ENCODE data around the gene DLX3.

DLX3 gene

DNA sequence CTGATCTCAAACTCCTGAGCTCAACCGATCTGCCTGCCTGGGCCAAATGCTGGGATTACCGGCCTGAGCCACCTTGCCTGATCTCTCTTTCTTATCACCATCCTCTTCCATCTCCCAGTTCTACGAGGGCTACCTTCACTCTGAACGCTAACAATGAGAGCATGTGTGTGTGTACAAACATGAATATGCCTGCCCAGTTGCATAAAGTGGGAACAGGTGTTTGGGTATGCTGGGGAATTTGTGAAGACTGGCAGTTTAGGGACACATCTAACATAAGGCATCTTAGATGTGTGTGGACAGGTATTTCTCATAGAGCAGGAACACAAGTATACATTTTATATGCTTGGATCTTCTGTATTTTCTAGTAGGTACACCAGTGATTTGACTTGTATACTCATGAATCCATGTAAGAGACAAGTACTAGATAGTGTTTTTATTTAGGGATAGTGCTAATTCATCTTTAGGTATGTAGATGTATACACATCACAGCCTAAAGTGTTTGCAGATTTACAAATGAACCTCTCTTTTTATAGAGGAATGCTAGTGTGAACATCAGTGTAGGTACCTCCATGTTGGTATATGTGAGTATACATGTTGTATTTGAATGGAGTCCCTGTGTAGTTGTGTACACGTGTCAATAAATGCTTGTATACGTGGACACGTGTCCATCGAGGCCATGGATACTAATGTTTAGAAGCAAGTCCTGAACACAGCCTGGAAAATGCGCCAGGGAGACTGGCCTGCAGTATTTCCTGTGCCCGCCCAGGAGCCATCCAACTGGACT lies 27.2 kb downstream of the DLX3 start (continued):
- TF ChIP-seq BACH2 (CRISPR knock-in tag; IDR thresholded peaks at IDR 0.05; ENCODE audit: borderline replicate concordance): no peak
- TF ChIP-seq, protein P1, sequence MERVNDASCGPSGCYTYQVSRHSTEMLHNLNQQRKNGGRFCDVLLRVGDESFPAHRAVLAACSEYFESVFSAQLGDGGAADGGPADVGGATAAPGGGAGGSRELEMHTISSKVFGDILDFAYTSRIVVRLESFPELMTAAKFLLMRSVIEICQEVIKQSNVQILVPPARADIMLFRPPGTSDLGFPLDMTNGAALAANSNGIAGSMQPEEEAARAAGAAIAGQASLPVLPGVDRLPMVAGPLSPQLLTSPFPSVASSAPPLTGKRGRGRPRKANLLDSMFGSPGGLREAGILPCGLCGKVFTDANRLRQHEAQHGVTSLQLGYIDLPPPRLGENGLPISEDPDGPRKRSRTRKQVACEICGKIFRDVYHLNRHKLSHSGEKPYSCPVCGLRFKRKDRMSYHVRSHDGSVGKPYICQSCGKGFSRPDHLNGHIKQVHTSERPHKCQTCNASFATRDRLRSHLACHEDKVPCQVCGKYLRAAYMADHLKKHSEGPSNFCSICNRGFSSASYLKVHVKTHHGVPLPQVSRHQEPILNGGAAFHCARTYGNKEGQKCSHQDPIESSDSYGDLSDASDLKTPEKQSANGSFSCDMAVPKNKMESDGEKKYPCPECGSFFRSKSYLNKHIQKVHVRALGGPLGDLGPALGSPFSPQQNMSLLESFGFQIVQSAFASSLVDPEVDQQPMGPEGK (CRISPR knock-in tag; IDR thresholded peaks at IDR 0.05; ENCODE audit: borderline replicate concordance): no peak
- TF ChIP-seq TOX (CRISPR knock-in tag; IDR thresholded peaks at IDR 0.05; ENCODE audit: borderline replicate concordance): no peak
- no peak for TF ChIP-seq CSDC2 (CRISPR knock-in tag; IDR thresholded peaks at IDR 0.05)
- no peak for TF ChIP-seq ZNF70 (CRISPR knock-in tag; IDR thresholded peaks at IDR 0.05)

DNA sequence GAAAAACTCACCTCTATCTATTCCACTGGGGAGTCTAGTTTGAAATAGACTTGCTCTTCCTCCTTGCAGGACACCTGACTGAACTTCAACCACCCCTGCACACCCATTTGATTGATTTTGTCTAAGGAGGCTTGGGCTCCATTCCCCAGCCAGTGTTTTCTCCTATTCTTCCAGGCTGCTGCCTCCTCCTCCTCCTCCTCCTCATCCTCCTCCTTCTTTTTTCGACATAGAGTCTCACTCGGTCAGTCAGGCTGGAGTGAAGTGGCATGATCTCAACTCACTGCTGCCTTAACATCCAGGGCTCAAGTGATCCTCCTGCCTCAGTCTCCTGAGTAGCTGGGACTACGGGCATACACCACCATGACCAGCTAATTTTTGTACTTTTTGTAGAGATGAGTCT lies 27.8 kb downstream of the DLX3 start:
- TF ChIP-seq PPARA (CRISPR knock-in tag; IDR thresholded peaks at IDR 0.05; ENCODE audit: borderline replicate concordance) (no peak), ZNF565 (CRISPR knock-in tag; conservative IDR thresholded peaks at IDR 0.05; ENCODE audit: low read depth) (no peak)
- TF ChIP-seq, protein P2, sequence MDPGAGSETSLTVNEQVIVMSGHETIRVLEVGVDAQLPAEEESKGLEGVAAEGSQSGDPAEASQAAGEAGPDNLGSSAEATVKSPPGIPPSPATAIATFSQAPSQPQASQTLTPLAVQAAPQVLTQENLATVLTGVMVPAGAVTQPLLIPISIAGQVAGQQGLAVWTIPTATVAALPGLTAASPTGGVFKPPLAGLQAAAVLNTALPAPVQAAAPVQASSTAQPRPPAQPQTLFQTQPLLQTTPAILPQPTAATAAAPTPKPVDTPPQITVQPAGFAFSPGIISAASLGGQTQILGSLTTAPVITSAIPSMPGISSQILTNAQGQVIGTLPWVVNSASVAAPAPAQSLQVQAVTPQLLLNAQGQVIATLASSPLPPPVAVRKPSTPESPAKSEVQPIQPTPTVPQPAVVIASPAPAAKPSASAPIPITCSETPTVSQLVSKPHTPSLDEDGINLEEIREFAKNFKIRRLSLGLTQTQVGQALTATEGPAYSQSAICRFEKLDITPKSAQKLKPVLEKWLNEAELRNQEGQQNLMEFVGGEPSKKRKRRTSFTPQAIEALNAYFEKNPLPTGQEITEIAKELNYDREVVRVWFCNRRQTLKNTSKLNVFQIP (CRISPR knock-in tag; IDR thresholded peaks at IDR 0.05; ENCODE audit: borderline replicate concordance, low read depth): no peak
- TF ChIP-seq, protein P1 (CRISPR knock-in tag; IDR thresholded peaks at IDR 0.05; ENCODE audit: borderline replicate concordance): no peak
- no peak for ATAC-seq

DNA sequence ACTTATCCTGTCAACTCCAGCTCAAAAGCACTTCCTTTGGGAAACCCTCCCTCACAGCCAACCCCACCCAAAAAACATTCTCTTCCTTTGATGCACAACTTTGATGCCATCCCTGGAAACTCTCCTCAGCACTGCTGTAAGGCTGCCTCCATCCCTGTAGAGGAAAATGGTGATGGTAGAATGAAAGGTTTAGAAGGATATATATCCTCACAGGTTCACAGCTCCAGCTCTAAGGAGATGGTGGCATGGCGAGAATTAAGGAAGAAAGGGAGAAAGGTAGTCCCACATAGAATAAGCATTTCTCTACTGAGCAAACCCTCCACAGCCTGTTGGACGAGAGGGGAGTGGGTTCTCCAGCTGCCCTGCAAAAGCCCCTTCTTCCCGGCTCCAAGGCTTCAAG lies 28.3 kb downstream of the DLX3 start:
- ATAC-seq: no peak

DNA sequence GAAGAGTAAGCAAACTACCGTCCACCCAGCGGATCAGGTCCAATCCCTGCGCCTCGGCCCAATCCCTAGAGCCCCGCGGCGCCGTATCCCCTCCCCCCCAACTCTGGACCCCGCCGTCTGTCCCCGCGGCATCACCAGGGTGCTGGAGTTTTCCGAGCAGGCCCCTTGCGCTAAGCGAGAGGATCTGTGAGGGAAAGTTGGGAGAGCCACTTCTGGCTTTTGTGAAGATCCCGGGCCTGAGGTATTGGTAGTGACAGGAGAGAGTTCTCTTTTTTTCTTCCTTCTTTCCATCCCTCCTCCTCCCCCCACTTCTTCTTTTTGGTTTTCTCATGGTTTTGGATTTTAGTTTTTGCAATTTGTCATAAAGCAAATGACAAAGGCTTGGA lies 29.5 kb downstream of the DLX3 start:
- ATAC-seq: no peak
- TF ChIP-seq, protein P2 (CRISPR knock-in tag; IDR thresholded peaks at IDR 0.05; ENCODE audit: borderline replicate concordance, low read depth): no peak
- no peak for TF ChIP-seq ZNF70 (CRISPR knock-in tag; IDR thresholded peaks at IDR 0.05)
- TF ChIP-seq TCF4 (CRISPR knock-in tag; IDR thresholded peaks at IDR 0.05; ENCODE audit: borderline replicate concordance): no peak
- no peak for TF ChIP-seq CSDC2 (CRISPR knock-in tag; IDR thresholded peaks at IDR 0.05)
- TF ChIP-seq ZNF565 (CRISPR knock-in tag; conservative IDR thresholded peaks at IDR 0.05; ENCODE audit: low read depth): no peak
- TF ChIP-seq, protein P3, sequence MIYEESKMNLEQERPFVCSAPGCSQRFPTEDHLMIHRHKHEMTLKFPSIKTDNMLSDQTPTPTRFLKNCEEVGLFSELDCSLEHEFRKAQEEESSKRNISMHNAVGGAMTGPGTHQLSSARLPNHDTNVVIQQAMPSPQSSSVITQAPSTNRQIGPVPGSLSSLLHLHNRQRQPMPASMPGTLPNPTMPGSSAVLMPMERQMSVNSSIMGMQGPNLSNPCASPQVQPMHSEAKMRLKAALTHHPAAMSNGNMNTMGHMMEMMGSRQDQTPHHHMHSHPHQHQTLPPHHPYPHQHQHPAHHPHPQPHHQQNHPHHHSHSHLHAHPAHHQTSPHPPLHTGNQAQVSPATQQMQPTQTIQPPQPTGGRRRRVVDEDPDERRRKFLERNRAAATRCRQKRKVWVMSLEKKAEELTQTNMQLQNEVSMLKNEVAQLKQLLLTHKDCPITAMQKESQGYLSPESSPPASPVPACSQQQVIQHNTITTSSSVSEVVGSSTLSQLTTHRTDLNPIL (CRISPR knock-in tag; IDR thresholded peaks at IDR 0.05; ENCODE audit: low read depth): no peak
- TF ChIP-seq ZFP3 (CRISPR knock-in tag; IDR thresholded peaks at IDR 0.05): no peak
- TF ChIP-seq TOX (CRISPR knock-in tag; IDR thresholded peaks at IDR 0.05; ENCODE audit: borderline replicate concordance): no peak
- no peak for TF ChIP-seq GLIS3 (CRISPR knock-in tag; IDR thresholded peaks at IDR 0.05)
- no peak for TF ChIP-seq RARB (CRISPR knock-in tag; IDR thresholded peaks at IDR 0.05)

More for the DNA sequence above, 28.3 kb downstream of the DLX3 start:
- TF ChIP-seq, protein P4, sequence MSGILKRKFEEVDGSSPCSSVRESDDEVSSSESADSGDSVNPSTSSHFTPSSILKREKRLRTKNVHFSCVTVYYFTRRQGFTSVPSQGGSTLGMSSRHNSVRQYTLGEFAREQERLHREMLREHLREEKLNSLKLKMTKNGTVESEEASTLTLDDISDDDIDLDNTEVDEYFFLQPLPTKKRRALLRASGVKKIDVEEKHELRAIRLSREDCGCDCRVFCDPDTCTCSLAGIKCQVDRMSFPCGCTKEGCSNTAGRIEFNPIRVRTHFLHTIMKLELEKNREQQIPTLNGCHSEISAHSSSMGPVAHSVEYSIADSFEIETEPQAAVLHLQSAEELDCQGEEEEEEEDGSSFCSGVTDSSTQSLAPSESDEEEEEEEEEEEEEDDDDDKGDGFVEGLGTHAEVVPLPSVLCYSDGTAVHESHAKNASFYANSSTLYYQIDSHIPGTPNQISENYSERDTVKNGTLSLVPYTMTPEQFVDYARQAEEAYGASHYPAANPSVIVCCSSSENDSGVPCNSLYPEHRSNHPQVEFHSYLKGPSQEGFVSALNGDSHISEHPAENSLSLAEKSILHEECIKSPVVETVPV (CRISPR knock-in tag; IDR thresholded peaks at IDR 0.05): no peak
- TF ChIP-seq ESRRG (CRISPR knock-in tag; IDR thresholded peaks at IDR 0.05) (no peak), GLIS3 (CRISPR knock-in tag; IDR thresholded peaks at IDR 0.05) (no peak), CSDC2 (CRISPR knock-in tag; IDR thresholded peaks at IDR 0.05) (no peak), PPARA (CRISPR knock-in tag; IDR thresholded peaks at IDR 0.05; ENCODE audit: borderline replicate concordance) (no peak), TOX (CRISPR knock-in tag; IDR thresholded peaks at IDR 0.05; ENCODE audit: borderline replicate concordance) (no peak), ARNTL (CRISPR knock-in tag; IDR thresholded peaks at IDR 0.05; ENCODE audit: borderline replicate concordance, low read depth) (no peak), TCF4 (CRISPR knock-in tag; IDR thresholded peaks at IDR 0.05; ENCODE audit: borderline replicate concordance) (no peak), RARB (CRISPR knock-in tag; IDR thresholded peaks at IDR 0.05) (no peak), OSR1 (CRISPR knock-in tag; IDR thresholded peaks at IDR 0.05) (no peak), ZNF70 (CRISPR knock-in tag; IDR thresholded peaks at IDR 0.05) (no peak), BACH2 (CRISPR knock-in tag; IDR thresholded peaks at IDR 0.05; ENCODE audit: borderline replicate concordance) (no peak)
- TF ChIP-seq, protein P2 (CRISPR knock-in tag; IDR thresholded peaks at IDR 0.05; ENCODE audit: borderline replicate concordance, low read depth): no peak
